HG03060 (cell line): Measurements from ENCODE around the gene PHLPP1.

Experiments used
- ATAC-seq: cut with Tn5 transposase; IDR thresholded peaks from one replicate; pipeline ENCODE4 v1.9.1; 2021; ENCODE audit warnings: low read depth, moderate number of reproducible peaks; ENCODE audit not compliant: unreplicated experiment

Gene PHLPP1

DNA sequence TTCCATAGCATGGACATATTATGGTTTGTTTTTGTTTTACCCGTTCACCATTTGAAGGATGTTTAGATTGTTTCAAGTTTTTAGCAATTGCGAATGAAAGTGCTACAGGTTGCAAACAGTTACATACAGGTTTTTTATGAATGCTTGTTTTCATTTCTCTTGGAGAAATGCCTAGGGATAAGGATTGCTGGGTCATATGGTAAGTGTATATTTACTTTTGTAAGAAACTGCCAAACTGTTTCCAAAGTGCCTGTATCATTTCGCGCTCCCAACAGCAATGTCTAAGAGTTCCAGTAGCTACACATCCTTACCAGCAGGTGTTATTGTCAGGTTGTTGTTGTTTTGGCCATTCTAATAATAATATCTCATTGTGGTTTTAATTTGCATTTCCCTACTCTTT, 251.7 kb downstream of the PHLPP1 start:
- no peak for ATAC-seq

DNA sequence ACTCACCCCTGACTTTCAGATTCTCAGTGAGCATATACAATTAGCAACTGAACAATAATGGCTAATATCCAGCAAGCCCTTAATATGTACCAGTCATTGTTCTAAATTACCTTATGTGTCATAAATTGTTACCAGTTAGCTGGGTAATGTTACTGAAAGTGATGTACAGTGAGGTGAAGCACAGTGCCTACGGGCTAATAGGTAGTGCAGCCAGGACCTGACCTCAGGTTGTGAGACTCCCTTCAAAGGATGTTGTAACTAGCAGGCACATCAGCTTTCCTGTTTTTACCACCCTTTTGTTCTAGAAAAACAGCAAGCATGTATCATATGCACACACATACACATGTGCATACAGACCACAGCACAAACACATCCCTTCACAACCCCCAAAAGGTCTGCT, 258.3 kb downstream of the PHLPP1 start:
- ATAC-seq: no peak

DNA sequence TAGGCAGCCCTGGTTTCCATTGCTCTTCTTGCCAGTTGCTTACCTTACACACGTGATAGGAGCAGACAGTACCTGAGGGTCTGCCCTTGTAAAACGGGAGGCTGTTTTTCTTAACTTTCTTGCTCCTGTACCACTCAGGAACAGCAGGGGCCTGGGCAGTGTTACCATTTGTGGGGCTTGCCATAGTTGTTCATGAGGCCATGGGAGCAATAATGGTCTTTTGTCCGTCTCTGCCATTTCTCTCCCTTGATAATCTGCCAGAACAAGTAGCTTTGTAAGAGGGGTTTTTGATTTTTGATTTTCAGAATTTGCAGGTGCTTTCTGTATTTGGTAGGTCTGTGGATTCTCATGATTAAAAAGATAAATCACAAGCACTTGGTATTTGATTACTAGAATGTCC, 259.0 kb downstream of the PHLPP1 start:
- ATAC-seq: no peak

DNA sequence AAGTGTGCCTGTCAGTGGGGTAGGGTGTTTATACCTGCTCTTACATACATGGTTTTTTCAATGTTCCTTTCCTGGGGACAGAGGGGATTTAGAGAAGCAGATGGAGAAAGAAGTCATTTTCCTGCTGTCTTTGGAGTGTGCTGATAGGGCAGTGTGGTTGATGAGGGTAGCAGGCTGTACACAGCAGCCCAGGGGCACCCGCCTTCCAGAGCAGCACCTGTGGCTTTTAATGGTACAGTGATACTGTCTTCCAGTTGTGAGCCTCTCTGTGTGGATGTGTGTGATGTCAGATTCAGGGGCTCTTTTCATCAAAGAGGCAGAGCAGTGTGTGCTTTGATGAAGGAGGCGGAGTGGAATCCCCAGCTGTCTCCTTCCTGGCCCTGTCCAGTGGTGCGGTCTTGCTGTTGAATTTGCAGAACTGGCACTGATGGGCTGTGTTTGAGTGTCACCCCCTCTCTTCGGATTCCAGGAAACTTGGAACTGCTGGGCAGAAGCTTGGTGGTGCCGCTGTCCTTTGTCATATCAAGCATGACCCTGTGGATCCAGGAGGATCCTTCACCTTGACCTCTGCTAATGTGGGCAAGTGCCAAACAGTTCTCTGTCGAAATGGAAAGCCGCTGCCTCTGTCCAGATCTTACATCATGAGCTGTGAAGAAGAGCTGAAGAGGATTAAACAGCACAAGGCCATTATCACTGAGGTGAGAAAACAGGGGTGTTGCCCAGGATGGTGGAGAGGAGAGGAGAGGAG, 259.8 kb downstream of the PHLPP1 start:
- no peak for ATAC-seq

DNA sequence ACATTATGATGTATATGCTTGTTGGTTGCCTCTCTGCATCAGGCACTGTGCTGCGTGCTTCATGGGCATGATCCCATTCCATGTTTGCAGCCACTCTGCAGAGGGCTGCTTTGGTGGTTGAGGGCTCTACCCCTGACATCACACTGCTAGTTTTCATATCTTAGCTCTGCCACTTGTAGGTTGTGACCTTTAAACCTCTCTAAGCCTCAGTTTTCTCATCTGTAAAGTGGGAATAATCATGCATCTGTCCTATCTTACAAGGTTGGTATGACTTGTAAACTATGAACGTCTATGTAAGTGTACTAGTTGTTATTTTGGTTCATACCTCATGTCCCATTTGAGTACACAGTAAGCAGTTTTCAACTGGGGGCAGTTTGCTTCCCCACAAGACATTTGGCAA, 260.4 kb downstream of the PHLPP1 start:
- ATAC-seq: no peak

DNA sequence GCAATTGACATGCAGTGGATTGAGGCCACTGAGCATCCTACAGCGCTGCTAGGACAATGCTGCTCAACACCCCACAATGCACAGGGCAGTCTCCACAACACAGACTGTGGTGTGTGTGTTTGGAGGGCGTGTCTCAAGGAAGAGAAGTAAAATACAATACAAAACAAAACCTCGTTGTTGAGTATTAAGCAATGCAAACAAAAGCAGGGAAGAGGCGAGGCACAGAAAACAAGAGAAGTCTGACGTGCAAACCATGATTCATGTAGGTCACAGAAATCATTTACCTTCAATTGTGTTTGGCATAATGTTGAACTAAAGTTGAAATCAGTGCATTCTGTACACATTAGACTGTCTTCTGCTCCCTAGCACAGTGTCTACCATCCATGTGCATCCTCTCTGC, 260.9 kb downstream of the PHLPP1 start:
- no peak for ATAC-seq

DNA sequence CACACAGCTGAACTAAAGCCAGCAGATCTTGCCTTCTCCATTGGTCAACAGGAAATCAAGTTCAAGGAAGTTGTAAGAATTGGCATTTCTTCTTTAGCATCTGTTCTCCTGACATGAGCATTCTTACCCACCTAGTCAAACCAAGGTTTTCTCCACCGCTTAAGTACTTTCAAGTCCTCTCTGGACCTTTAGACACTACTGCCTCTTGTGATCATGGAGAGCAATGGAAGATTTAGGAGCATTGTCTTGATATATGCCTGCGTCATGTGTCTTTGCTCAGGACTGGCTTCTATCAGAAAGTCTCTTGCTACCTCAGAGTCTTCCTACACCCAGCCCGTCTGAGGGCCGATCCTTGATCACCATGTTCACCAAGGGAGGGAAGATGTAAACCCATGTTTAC, 262.2 kb downstream of the PHLPP1 start:
- no peak for ATAC-seq

DNA sequence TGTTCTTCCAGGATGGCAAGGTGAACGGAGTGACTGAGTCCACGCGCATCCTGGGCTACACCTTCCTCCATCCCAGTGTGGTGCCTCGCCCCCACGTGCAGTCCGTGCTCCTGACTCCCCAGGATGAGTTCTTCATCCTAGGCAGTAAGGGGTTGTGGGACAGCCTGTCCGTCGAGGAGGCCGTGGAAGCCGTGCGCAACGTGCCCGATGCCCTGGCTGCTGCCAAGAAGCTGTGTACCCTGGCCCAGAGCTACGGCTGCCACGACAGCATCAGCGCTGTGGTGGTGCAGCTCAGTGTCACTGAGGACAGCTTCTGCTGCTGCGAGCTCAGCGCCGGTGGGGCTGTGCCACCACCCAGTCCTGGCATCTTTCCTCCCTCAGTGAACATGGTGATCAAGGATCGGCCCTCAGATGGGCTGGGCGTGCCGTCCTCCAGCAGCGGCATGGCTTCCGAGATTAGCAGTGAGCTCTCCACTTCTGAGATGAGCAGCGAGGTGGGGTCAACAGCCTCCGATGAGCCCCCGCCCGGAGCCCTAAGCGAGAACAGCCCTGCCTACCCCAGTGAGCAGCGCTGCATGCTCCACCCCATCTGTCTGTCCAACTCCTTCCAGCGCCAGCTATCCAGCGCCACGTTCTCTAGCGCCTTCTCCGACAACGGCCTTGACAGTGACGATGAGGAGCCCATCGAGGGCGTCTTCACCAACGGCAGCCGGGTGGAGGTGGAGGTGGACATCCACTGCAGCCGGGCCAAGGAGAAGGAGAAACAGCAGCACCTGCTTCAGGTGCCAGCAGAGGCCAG, 263.1 kb downstream of the PHLPP1 start:
- no peak for ATAC-seq

DNA sequence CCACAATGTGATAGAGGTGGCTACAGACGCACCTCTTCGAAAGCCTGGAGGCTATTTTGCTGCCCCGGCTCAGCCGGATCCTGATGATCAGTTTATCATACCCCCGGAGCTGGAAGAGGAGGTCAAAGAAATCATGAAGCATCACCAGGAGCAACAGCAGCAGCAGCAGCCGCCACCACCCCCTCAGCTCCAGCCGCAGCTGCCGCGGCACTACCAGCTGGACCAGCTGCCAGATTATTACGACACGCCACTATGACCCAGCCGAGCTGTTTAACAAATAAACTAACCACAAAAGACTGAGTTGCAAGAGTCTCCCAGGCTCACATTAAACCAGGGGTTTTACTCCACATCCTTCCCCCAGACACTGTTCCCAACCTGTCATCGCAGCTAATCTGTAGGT, 263.8 kb downstream of the PHLPP1 start:
- ATAC-seq: no peak

DNA sequence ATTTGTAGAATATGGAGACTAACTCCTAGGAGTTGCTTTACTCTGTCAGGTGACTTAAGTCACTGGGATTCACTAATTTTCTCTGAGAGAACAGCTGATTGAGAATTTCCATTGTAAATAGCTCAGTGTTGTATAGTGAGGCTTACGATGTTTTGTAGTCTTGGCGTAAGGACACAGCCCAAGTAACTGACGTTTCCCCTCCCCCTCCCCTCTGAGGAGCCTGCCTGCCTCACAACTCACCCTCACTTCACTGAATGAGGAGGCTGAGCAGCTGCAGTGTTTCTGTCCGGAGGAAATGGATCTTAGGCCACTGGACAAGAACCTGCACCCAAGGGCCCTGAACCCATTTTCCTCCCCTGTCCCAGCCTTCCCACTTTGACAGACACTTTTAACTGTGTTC, 264.6 kb downstream of the PHLPP1 start:
- ATAC-seq: no peak

DNA sequence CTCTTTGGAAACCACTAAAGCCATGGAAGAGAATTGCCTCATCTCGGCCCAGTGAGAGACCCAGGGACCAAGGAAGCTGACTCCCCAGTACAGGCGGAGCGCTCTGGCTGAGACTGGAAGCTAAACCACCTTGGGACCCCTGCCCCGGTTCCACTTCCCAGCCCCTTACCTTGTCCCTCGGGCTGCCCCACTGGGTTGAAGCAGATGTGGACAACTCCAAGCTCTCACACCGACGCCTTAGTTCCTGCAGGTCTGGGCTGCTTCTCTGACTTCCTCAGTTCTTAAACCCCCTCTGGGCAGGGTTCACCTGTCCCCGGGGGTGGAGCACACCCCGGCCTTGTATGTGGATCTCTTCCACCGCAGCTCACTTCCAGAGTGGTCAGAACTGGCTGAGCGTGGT, 266.2 kb downstream of the PHLPP1 start:
- no peak for ATAC-seq

DNA sequence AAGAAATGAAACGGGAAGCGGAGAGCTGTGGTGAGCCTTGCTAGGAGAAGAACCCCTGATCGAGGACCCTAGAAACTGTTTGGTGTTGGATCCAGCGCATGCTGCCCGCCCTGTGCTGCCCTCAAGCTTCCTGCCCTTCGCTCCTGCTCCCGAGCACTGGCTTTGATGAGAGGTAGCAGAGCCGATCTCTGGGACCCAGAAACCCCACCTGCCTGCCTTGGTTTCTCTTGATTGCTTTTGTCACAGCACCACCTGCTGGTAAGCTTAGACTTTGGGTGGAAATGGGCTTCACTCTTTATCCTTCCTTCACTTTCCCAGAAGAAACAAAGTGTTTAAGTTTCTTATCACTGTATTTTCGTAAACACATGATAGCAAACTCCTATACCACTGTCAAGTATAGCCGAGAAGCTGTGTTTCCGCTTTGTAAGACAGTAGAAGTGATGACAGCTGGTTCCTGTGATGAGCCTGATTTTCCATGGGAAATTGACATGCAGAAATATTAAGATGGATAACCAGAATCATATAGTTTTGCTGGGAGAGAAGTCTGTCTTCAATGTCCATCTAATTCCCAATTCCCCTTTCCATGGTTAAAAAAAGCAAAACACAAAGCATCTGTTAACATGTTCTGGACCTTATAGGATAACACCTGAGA, 267.4 kb downstream of the PHLPP1 start:
- ATAC-seq: peak; percentile 45

DNA sequence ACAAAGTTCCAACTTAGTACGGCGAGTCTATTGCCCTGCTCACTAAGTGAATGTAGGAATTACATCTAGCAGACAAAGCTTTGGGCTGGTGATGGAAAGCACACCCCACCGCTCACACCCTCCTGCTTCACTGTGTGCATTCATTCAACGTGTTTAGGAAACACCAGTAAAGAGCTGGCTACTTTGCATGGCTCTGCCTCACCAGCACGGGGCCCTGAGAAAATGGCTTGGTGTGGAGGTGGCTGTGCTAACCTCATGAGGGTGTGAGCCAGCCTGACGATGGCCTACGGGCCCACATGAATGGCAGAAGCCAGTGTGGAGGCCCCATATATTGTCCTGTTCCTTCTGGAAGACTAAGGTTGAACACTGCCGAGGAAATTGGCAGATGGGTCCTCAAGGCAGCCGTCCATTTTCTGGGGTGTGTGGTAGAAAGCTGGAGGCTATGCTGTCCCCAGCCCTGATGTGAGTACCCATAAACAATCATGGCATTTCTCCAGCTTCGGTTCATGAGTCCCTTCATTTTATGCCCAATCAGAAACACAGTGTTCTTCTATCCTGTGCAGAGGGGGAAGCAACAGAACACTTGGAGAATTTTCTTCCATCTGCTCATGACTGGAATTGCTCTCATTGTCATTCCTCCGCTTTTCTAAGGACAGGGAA, 269.4 kb downstream of the PHLPP1 start:
- no peak for ATAC-seq

DNA sequence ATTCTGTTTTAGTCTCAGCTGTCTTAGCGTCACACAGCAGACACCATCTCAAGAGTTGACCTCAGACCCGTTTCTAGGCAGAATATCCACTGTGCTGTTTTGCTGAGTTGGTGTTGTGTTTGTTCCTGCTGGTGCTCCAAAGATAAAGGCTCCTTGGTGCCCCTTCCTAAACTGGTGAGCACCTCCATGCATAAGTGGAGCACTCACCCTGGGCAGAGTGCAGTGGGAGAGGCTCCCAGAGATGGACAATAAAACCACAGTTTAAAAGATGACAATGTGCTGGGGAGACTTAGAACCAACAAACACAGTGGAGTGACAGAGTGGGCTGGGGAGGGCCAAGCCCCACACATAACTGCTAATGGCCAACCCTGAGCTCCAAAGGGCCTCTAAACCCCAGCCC, 271.1 kb downstream of the PHLPP1 start:
- no peak for ATAC-seq

DNA sequence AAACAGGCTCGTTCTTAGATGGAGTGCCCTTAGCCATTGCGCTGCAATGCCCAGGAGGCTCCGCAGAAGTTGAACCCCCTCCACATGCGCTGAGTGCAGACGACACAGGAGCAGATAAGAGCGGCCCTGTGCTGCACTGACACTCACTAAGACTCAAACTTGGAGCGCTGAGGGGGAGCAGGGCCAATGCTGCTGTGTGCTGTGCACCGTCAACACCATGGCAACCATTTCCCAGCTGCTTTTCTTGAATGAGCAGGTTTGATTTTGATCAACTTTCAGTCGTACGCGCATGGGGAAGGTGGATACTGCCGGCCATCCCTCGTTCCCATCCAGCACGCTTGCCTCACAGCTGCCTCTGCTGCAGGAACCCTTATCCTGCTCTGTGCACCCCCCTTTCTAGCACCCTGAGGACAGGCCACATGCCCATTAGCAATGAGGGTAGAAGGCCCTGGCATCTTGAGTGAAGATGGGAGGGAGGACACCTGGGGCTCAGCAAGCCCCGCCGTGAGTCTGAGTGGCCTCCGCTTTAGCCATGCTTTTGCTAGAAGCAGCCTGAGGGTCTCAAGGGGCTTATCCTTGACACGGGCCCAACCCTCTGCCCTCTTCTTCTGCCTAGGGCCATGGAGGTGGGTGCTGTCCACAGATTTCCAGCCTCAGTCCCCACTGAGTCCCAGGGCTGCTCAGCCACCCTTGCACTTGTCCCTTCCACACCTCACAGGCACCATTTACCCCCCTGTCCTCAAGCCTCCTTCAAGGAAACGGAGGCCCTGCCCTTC, 271.9 kb downstream of the PHLPP1 start:
- ATAC-seq: no peak

DNA sequence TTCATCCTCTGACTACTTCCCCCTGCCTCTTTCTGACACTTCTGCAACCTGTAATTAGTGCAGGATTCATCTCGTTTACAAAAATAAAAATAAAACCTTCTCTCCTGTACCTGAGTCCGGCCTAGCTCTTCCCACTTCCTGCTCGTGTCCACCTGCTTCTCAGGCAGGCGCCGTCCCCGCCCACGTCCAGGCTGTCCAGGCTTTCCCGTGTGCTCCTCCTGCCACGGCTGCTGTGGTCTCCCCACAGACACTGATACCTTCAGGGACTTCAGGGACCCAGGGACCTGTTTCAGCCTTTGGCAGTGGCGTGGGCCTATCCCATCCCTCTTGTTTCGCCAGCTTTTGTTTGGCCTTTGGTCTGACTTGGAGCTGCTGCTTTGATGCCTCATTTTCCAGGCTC, 272.5 kb downstream of the PHLPP1 start:
- ATAC-seq: no peak

DNA sequence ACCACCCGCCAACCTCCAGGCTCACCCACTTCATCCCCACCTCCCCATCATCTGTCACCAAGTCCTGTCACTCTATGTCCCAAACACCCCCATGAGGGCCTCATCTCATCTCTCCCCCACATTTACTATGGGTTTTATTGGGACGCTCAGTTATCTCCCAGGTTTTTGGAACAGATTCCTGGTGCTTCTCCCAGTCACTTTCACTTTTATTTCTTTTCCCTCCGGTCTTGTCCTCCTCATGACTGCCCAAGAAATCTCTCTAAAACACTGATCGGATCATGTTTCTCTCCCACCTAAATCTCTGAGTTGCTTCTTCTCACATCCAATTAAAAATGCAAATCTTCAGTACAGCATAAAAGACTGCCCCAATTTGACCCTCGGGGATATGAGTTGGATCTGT, 273.1 kb downstream of the PHLPP1 start:
- ATAC-seq: no peak

DNA sequence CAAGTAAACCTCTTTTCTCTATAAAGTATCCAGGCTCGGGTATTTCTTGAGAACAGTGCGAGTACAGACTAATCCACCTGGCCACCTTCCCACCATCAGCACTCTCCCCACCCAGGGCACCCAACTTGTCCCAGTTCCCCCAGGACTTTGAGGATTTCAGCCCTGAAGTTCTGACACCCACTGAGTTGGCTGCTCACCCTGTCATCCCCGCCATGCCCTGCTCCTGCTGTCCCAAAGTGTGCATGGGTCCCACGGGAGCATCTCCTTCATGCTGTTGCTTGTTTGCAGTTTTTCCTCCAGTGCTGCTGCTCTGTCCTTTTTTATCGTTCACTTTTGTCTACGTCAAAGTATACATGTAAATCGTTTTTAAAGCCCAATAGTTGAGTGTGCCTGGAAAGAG, 273.9 kb downstream of the PHLPP1 start:
- no peak for ATAC-seq

DNA sequence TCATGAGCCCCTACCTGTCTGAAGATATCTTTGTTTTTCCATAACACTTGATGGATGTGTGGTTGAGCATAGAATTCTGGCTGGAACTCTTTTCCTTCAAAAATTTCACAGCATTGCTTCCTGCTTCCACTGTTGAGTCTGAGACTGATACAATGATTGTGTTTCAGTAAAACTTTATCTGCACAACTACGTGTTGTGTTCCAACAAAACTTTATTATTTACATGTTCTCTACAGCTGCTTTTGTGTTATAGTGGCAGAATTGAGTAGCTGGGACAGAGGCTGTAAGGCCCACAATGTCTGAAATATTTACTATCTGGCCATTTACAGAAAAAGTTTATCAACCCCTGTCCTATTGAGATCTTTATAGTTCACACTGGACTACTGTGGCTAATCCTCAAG, 275.3 kb downstream of the PHLPP1 start:
- no peak for ATAC-seq

DNA sequence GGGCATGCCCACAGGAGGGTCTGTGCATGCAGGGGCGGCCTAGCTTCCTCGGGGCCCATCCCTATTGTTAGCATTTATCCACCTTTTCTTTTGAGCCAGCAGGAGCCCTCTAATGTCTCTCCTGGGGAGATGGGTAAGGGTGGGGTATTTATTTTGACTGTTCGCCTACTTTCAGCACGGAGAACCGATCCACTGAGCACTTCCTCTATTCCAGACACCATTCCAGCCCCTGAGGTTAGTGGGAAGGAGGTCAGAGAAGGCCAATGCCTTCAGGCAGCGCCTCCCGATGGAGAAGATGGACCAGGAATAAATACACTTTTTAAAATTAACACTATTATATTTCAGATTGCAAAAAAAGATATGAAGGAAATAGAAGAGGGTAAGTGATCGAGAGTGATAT, 276.0 kb downstream of the PHLPP1 start:
- ATAC-seq: no peak
